ENCODE measurements around the gene PRMT1.

Gene PRMT1

GRCh38 chr19:49651820-49652550 is 25.1 kb upstream of the PRMT1 start:
- no peak for DNase-seq

- DNase-seq: no peak
Measured at GRCh38 chr19:49652551-49653465, 24.3 kb upstream of the PRMT1 start.

DNA sequence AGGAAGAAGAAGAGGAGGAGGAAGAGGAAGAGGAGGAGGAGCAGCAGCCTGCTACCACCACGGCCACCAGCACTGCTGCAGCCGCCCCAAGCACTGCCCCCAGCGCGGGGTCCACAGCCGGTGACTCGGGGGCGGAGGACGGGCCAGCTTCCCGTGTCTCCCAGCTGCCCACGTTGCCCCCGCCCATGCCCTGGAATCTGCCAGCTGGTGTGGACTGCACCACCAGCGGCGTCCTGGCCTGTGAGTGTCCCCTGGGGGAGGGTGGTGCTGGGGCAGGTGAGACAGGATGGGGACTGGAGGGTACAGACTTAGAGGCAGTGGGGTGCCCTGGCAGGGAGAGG is 23.6 kb upstream of the PRMT1 start:
- no peak for DNase-seq

DNA sequence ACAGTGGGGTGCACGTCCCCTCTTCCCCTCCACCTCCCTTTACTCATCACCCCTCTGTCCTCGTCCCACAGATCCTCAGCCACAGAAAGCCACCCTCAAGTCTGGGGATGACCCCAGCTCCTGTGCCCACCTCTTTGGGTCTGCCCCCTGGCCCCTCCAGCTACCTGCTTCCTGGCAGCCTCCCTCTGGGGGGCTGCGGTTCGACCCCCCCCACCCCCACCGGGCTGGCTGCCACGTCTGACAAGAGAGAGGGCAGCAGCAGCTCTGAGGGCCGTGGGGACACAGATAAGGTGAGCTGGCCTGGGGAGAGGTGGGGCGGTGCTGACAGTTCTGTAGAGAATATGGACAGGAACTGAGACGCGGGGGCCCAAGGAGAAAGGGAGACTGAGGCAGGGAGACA is 22.5 kb upstream of the PRMT1 start:
- DNase-seq: no peak

DNA sequence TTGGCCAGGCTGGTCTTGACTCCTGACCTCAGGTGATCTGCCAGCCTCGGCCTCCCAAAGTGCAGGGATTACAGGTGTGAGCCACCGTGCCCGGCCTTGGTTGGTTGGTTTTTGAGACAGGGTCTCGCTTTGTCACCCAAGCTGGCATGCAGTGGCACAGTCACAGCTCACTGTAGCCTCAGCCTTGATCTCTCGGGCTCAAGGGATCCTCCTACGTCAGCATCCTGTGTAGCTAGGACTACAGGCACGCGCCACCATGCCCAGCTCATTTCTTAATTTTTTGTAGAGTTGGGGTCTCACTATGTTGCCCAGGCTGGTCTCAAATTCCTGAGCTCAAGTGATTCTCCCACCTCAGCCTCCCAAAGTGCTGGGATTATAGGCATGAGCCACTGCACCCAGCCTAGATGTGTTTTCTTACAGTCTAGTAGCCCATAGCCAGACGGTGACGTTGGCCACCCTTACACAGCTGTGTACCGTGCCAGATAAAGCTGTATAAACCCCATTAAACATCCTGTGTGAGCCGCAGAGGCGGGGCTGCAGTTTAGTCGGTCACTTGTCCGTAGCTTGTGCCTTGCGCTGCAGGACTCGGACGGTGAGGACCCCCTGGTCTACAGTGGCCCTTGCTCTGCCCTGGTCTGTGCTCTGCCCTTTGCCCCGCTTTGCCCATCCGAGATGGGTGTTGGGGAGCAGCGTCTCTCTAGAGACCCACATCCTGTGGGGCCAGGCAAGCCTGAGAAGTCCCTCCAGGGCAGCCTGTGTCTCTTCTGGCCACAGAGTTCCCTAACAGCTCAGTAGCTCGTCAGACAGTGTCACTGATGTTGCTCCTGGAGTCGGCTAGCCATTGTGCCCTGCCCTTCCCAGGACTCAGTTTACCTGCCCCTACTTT is 21.3 kb upstream of the PRMT1 start:
- no peak for DNase-seq

- DNase-seq: no peak
Measured at GRCh38 chr19:49656456-49657109, 20.5 kb upstream of the PRMT1 start.

DNA sequence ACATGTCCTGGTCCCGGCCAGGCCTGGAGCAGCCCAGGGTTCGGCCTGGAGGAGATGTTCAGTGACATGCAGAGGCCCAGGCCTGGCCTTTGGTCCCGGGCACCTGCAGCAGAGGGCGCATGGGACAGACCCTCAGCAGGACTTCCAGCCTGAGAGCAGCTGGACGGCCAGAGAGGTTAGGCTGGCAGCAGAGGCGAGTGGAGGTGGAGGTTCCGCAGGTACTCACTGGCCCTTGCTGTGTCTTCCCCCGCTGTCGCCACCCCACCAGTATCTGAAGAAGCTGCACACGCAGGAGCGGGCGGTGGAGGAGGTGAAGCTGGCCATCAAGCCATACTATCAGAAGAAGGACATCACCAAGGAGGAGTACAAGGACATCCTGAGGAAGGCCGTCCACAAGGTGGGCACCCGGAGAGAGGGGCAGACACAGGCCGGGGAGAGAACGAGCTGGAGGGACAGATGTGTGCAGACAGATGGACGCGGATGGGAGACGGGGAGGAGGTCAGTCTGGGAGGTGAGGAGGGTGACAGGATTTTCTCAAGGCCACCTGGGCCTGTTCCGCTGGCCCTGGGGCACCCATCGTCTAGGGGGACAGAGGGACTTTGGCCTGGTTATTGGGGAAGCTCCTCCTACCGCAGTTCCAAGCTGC is 19.5 kb upstream of the PRMT1 start:
- no peak for DNase-seq

GRCh38 chr19:49658139-49658517 is 18.9 kb upstream of the PRMT1 start:
- DNase-seq: no peak

GRCh38 chr19:49658566-49659442 is 18.3 kb upstream of the PRMT1 start:
- DNase-seq: no peak

GRCh38 chr19:49660338-49660961 is 16.6 kb upstream of the PRMT1 start:
- no peak for DNase-seq

DNA sequence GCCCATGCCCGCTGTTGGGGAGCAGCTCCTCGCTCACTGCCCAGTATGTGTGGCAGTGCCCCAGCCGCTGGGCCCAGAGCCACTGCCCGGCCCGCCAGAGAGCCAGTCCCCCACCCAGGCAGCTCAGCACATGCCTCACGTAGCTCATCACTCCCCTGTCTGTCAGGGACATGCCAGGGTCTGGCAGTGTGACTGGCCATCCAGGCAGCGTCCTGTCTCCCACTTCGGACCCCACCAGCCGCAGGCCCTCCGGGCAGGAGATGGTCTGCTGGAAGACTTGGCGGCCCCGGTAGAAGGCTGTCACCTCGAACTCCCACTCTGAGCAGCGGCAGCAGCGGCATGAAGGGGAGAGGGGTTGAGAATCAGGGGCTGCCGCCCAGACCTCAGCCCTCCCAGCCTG is 15.1 kb upstream of the PRMT1 start:
- DNase-seq: no peak

GRCh38 chr19:49663224-49663623 is 13.8 kb upstream of the PRMT1 start:
- no peak for DNase-seq

GRCh38 chr19:49664171-49665035 is 12.7 kb upstream of the PRMT1 start:
- DNase-seq: peak; percentile 95 to 96

DNA sequence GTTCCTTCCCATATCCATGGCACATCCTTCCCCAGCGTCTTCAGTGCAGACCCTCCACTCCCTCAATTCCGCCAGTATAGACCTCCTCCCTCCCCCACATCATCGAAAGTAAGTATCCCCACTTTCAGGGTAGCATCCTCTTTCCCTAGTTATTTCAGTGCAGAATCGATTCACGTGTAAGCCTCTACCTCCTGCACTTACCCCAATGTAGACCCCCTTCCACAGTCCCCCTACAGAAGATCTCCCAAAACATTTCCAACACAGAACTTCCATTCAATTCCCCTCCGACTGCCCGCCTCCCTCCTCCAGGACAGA is 12.1 kb upstream of the PRMT1 start:
- no peak for DNase-seq

- DNase-seq: peak; percentile 99
Measured at GRCh38 chr19:49665351-49666119, 11.5 kb upstream of the PRMT1 start, which contains the start of the genes BCL2L12 and IRF3. BCL2L12 (plus strand) TSS chr19:49665933; CDS start chr19:49666693, 760 bp downstream. IRF3 (minus strand) TSS chr19:49665857; CDS start chr19:49664838, 1,019 bp downstream.

GRCh38 chr19:49666120-49666444 is 11.0 kb upstream of the PRMT1 start:
- no peak for DNase-seq

GRCh38 chr19:49667473-49667872 is 9.6 kb upstream of the PRMT1 start:
- no peak for DNase-seq

DNA sequence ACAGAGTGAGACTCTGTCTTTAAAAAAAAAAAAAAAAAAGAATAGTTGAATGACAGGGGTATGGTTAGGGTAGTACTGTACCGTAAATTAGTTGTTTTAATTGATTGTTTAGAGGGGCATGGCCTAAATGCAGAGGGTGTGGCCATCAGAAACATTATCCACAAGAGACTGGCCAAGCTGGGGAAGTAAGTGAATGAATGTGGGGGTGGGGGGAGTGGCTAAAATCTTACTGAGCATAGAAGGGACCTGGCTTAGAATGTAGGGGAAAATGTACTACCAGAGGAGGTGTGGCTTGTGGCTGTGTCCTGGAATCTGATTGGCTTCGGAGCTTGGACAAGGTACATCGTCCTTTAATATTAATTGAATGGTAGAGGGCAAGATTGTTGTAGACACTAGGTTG is 7.6 kb upstream of the PRMT1 start:
- DNase-seq: no peak

Measured in activated T-cell treated with anti-CD3 and anti-CD28 coated beads, Interleukin-2, amount 50 U/mL, for 48 hours (primary cell).